K562 (cell line): Measurements from ENCODE around the gene COL9A3. TPM values are rescaled to one million over a fixed set of nuclear protein-coding genes. Genes with fewer than 3 reads are reported as not detected.

Experiments used
- AFF4 ChIP-seq: sonication (generic); formaldehyde crosslinking; IDR thresholded peaks from 2 replicates; pipeline ENCODE4 v1.8.0; 2023; ENCODE audit warnings: mild to moderate bottlenecking, missing genetic modification reagents
- ATF7 ChIP-seq: fragments of 450-650 bp; IDR thresholded peaks from 2 replicates; pipeline ENCODE4 v1.7.1; 2014; ENCODE audit warnings: mild to moderate bottlenecking, moderate library complexity
- DPF2 ChIP-seq: fragments of 450-650 bp; IDR thresholded peaks from 2 replicates; pipeline ENCODE4 v1.6.1; 2016
- EP400 ChIP-seq: fragments of 450-650 bp; IDR thresholded peaks from 2 replicates; pipeline ENCODE4 v1.6.1; 2017; ENCODE audit warnings: antibody characterized with exemption, mild to moderate bottlenecking, moderate library complexity
- ETV1 ChIP-seq: fragments of 450-650 bp; conservative IDR thresholded peaks from 2 replicates; pipeline ENCODE4 v1.6.1; 2016; ENCODE audit warnings: missing genetic modification characterization, control low read depth, low read depth, missing compliant biosample characterization
- HBP1 ChIP-seq: fragments of 450-650 bp; formaldehyde crosslinking; IDR thresholded peaks from 2 replicates; pipeline ENCODE4 v1.4.0; 2022; ENCODE audit warnings: missing genetic modification characterization
- HES1 ChIP-seq: fragments of 450-650 bp; IDR thresholded peaks from 2 replicates; pipeline ENCODE4 v1.6.1; 2016; ENCODE audit warnings: low read depth, mild to moderate bottlenecking, moderate library complexity
- HLTF ChIP-seq: fragments of 450-650 bp; IDR thresholded peaks from 2 replicates; pipeline ENCODE4 v1.6.1; 2016
- NR0B1 ChIP-seq: fragments of 450-650 bp; IDR thresholded peaks from one replicate; pipeline ENCODE4 v1.6.1; 2018; ENCODE audit warnings: mild to moderate bottlenecking, moderate library complexity; ENCODE audit not compliant: partially characterized antibody
- NRF1 ChIP-seq, 2 experiments: fragments of 450-650 bp; IDR thresholded peaks in 1 of 2; conservative IDR thresholded peaks in 1 of 2; 2 replicates each; pipeline ENCODE4 v1.6.1; 2014; ENCODE audit warnings: mild to moderate bottlenecking in 2 of 2
- OTX1 ChIP-seq: fragments of 450-650 bp; formaldehyde crosslinking; IDR thresholded peaks from 2 replicates; pipeline ENCODE4 v1.4.0; 2022; ENCODE audit warnings: mild to moderate bottlenecking
- PKNOX1 ChIP-seq: fragments of 450-650 bp; IDR thresholded peaks from 2 replicates; pipeline ENCODE4 v1.6.1; 2016
- PTRF ChIP-seq: fragments of 450-650 bp; IDR thresholded peaks from 2 replicates; pipeline ENCODE4 v1.6.1; 2016; ENCODE audit warnings: mild to moderate bottlenecking, missing genetic modification characterization, missing compliant biosample characterization
- RBFOX2 ChIP-seq: fragments of 200-400 bp; formaldehyde crosslinking; IDR thresholded peaks from 2 replicates; pipeline ENCODE4 v1.6.1; 2017; ENCODE audit warnings: low read depth, mild to moderate bottlenecking, low read length, moderate library complexity
- USF2 ChIP-seq: sonication (generic); formaldehyde crosslinking; IDR thresholded peaks from 2 replicates; pipeline ENCODE4 v1.5.0; 2020; ENCODE audit warnings: missing genetic modification reagents
- ZBTB9 ChIP-seq: fragments of 450-650 bp; formaldehyde crosslinking; IDR thresholded peaks from 2 replicates; pipeline ENCODE4 v1.4.0; 2020; ENCODE audit warnings: mild to moderate bottlenecking, moderate library complexity
- ZFP36 ChIP-seq: fragments of 150-350 bp; IDR thresholded peaks from 2 replicates; pipeline ENCODE4 v1.6.1; 2018; ENCODE audit warnings: low read length, low read depth; ENCODE audit not compliant: partially characterized antibody
- polyA plus RNA-seq, 8 experiments: library from polyadenylated mRNA; depleted of rRNA in 4 of 8; stranded (reverse) in 5 of 8; unstranded in 3 of 8; fragments of >200 nt; fragmentation: Nextera tagmentation in 2 of 8; fragmentation: Illumina TruSeq in 1 of 8; extraction: Ambion mirVana in 2 of 8; extraction: Trizol in 1 of 8; gene quantifications; 2 replicates each; pipeline versions ENCODE4 v1.2.1 to v1.2.3, GENCODE V29; 2011 to 2014; ENCODE audit warnings: inconsistent platforms in 1 of 8, missing spikeins in 1 of 8
- total RNA-seq, 7 experiments: library from RNA; depleted of rRNA in 6 of 7; stranded (reverse); fragments of >200 nt in 6 of 7; fragmentation: Illumina TruSeq in 2 of 7; extraction: Trizol in 2 of 7; gene quantifications; 2 replicates each; pipeline versions ENCODE4 v1.2.1 to v1.2.3, GENCODE V29; 2011 to 2021; ENCODE audit warnings: low replicate concordance in 1 of 7

The COL9A3 gene
- total and polyA plus RNA-seq, 9 of the 15 experiments (the other 6 are each of a cell fraction or from before 2014, with no cell fraction given), result 0.14 to 3.6 (median 0.88) TPM; not detected in 1

- TF ChIP-seq AFF4 (CRISPR knock-in tag), result 0 out of 2 replicates have a peak, but pooled peaks have one; percentile 48
- peak; percentile 74 for TF ChIP-seq ZBTB9
- TF ChIP-seq USF2 (CRISPR knock-in tag), result peak; percentile 24; the same call in 1 of the 2 replicates
- TF ChIP-seq HLTF, result no peak
- peak; percentile 76 for TF ChIP-seq ATF7
- TF ChIP-seq RBFOX2, result peak; percentile 79
- TF ChIP-seq PKNOX1, result peak; percentile 65
- no peak for TF ChIP-seq ZFP36
- TF ChIP-seq OTX1 (CRISPR knock-in tag), result 0 out of 2 replicates have a peak, but pooled peaks have one; percentile 46
- TF ChIP-seq NRF1 (conservative IDR thresholded peaks at IDR 0.05 in 1 of 2, IDR thresholded peaks at IDR 0.05 in 1 of 2), result peak; percentile 89 to 91
- TF ChIP-seq PTRF (tag), result no peak
- TF ChIP-seq NR0B1, result no peak
- TF ChIP-seq DPF2, result peak; percentile 81; the same call in 1 of the 2 replicates
- TF ChIP-seq ETV1 (tag), result no peak
- TF ChIP-seq HBP1 (CRISPR knock-in tag), result no peak
- TF ChIP-seq EP400, result peak; percentile 85
- TF ChIP-seq HES1, result peak; percentile 37; the same call in 1 of the 2 replicates
Observed at GRCh38 chr20:62861726-62862336, 45.0 kb downstream of the COL9A3 start, which contains the start of gene TCFL5 (continued).
